GM15510 (cell line): ENCODE data around the gene PRUNE2.

ENCODE experiments used
- POLR2A ChIP-seq: IDR thresholded peaks from 3 replicates; pipeline ENCODE4 v1.6.1; 2011; ENCODE audit warnings: borderline replicate concordance; ENCODE audit not compliant: insufficient read length; ENCODE audit errors: extremely low read depth

Gene PRUNE2

GRCh38 chr9:76665458-76665857, 240.5 kb downstream of the PRUNE2 start:
- TF ChIP-seq POLR2A, result no peak

- no peak for TF ChIP-seq POLR2A
Observed at GRCh38 chr9:76664120-76664519, 241.8 kb downstream of the PRUNE2 start.

- TF ChIP-seq POLR2A, result no peak
Observed at GRCh38 chr9:76662476-76663281, 243.2 kb downstream of the PRUNE2 start.

GRCh38 chr9:76658510-76659231, 247.2 kb downstream of the PRUNE2 start:
- TF ChIP-seq POLR2A, result no peak

- no peak for TF ChIP-seq POLR2A
Observed at GRCh38 chr9:76657265-76657664, 248.6 kb downstream of the PRUNE2 start.

GRCh38 chr9:76655971-76656370, 249.9 kb downstream of the PRUNE2 start:
- TF ChIP-seq POLR2A, result no peak

- TF ChIP-seq POLR2A, result no peak
Observed at GRCh38 chr9:76655121-76655541, 250.8 kb downstream of the PRUNE2 start.

- no peak for TF ChIP-seq POLR2A
Observed at GRCh38 chr9:76654575-76654974, 251.3 kb downstream of the PRUNE2 start.

GRCh38 chr9:76654051-76654461, 251.9 kb downstream of the PRUNE2 start:
- TF ChIP-seq POLR2A, result no peak

- no peak for TF ChIP-seq POLR2A
Observed at GRCh38 chr9:76652894-76653293, 253.0 kb downstream of the PRUNE2 start.

- no peak for TF ChIP-seq POLR2A
Observed at GRCh38 chr9:76651119-76651705, 254.7 kb downstream of the PRUNE2 start.

- TF ChIP-seq POLR2A, result no peak
Observed at GRCh38 chr9:76650692-76651091, 255.2 kb downstream of the PRUNE2 start.

- no peak for TF ChIP-seq POLR2A
Observed at GRCh38 chr9:76649894-76650293, 256.0 kb downstream of the PRUNE2 start.

- TF ChIP-seq POLR2A, result no peak
Observed at GRCh38 chr9:76646249-76646648, 259.7 kb downstream of the PRUNE2 start.

GRCh38 chr9:76644647-76645250, 261.2 kb downstream of the PRUNE2 start:
- TF ChIP-seq POLR2A, result no peak
